SK-N-SH (cell line): Measurements from ENCODE around the gene LPO. TPM values are rescaled to one million over a fixed set of nuclear protein-coding genes. Genes with fewer than 3 reads are reported as not detected.

Source experiments
- CTCF ChIA-PET: fragments of 300-600, 350-600 bp; formaldehyde crosslinking; extraction: SDS; loops from one replicate; lab custom pipeline; 2021; lab: Yijun Ruan, JAX
- POLR2A ChIA-PET: fragments of 350-600 bp; sonication (Branson Sonifier 250); formaldehyde crosslinking; extraction: SDS; loops from one replicate; lab custom pipeline; 2020; ENCODE audit warnings: antibody characterized with exemption, inconsistent platforms; lab: Yijun Ruan, JAX
- DNase-seq: peaks from one replicate; pipeline ENCODE4 v3.0.0; 2012
- H2AFZ ChIP-seq: fragments of 200-600 bp; sonication (generic); 2 replicates; pipeline ENCODE4 v1.8.1; 2016; ENCODE audit warnings: antibody characterized with exemption, mild to moderate bottlenecking, low read depth
- H3F3A ChIP-seq: fragments of 200-600 bp; sonication (generic); replicated peaks from 2 replicates; pipeline ENCODE3; 2016; ENCODE audit warnings: antibody characterized with exemption, mild to moderate bottlenecking; ENCODE audit not compliant: insufficient read depth
- H3K27ac ChIP-seq, 2 experiments: fragments of 200-500 bp in 1 of 2; fragments of 200-600 bp in 1 of 2; sonication (Bioruptor generic) in 1 of 2; sonication (generic), shearing (Covaris generic) in 1 of 2; 2 replicates each; pipeline versions ENCODE4 v1.5.1 to v1.6.1; 2014 to 2016; ENCODE audit warnings: low read depth in 2 of 2, inconsistent platforms in 1 of 2, low read length in 1 of 2, mild to moderate bottlenecking in 1 of 2, mixed read lengths in 1 of 2
- H3K27me3 ChIP-seq: fragments of 200-600 bp; sonication (generic), shearing (Covaris generic); 2 replicates; pipeline ENCODE4 v1.6.1; 2016; ENCODE audit warnings: mixed run types; ENCODE audit not compliant: insufficient read depth
- H3K36me3 ChIP-seq, 2 experiments: fragments of 200-500 bp in 1 of 2; fragments of 200-600 bp in 1 of 2; sonication (Bioruptor generic) in 1 of 2; sonication (generic) in 1 of 2; replicated peaks in 1 of 2; 2 replicates each; pipeline versions ENCODE3 to v1.5.1; 2014 to 2016; ENCODE audit warnings: low read length in 1 of 2, mild to moderate bottlenecking in 1 of 2; ENCODE audit not compliant: insufficient read depth in 2 of 2, control insufficient read depth in 1 of 2
- H3K4me1 ChIP-seq, 2 experiments: fragments of 200-500 bp in 1 of 2; fragments of 200-600 bp in 1 of 2; sonication (Bioruptor generic) in 1 of 2; sonication (generic), shearing (Covaris generic) in 1 of 2; 2 replicates each; pipeline versions ENCODE4 v1.5.1 to v1.6.1; 2014 to 2016; ENCODE audit warnings: low read depth in 1 of 2, low read length in 1 of 2, mixed run types in 1 of 2; ENCODE audit not compliant: insufficient read depth in 2 of 2, control insufficient read depth in 1 of 2
- H3K4me2 ChIP-seq: fragments of 200-600 bp; sonication (generic), shearing (Covaris generic); 2 replicates; pipeline ENCODE4 v1.6.1; 2017; ENCODE audit warnings: mixed run types
- H3K4me3 ChIP-seq, 2 experiments: fragments of 200-500 bp in 1 of 2; fragments of 200-600 bp in 1 of 2; sonication (Bioruptor generic) in 1 of 2; sonication (generic), shearing (Covaris generic) in 1 of 2; 2 replicates each; pipeline versions ENCODE4 v1.5.1 to v1.8.1; 2014 to 2016; ENCODE audit warnings: low read depth in 2 of 2, inconsistent platforms in 1 of 2, low read length in 1 of 2, mild to moderate bottlenecking in 1 of 2, mixed read lengths in 1 of 2, moderate library complexity in 1 of 2
- H3K79me2 ChIP-seq: fragments of 200-600 bp; sonication (generic); 2 replicates; pipeline ENCODE4 v1.8.1; 2017; ENCODE audit warnings: mild to moderate bottlenecking; ENCODE audit not compliant: insufficient read depth
- H3K9ac ChIP-seq: fragments of 200-600 bp; sonication (generic); 2 replicates; pipeline ENCODE4 v1.6.1; 2017; ENCODE audit warnings: mixed run types
- H3K9me2 ChIP-seq: fragments of 200-600 bp; sonication (generic); 2 replicates; pipeline ENCODE4 v1.6.1; 2017; ENCODE audit warnings: mixed run types
- H3K9me3 ChIP-seq: fragments of 200-600 bp; sonication (generic); 2 replicates; pipeline ENCODE4 v1.6.1; 2017; ENCODE audit warnings: mixed run types, mild to moderate bottlenecking, moderate library complexity
- H4K20me1 ChIP-seq: fragments of 200-600 bp; sonication (generic); 2 replicates; pipeline ENCODE4 v1.6.1; 2017; ENCODE audit warnings: mild to moderate bottlenecking, mixed run types; ENCODE audit not compliant: insufficient read depth
- CHD2 ChIP-seq: fragments of 150-350 bp; IDR thresholded peaks from 2 replicates; pipeline ENCODE4 v1.6.1; 2018; ENCODE audit warnings: low read length; ENCODE audit not compliant: partially characterized antibody
- CTCF ChIP-seq: fragments of 200-600 bp; sonication (generic); IDR thresholded peaks from 2 replicates; pipeline ENCODE4 v1.6.1; 2017; ENCODE audit warnings: antibody characterized with exemption, mild to moderate bottlenecking, moderate library complexity
- EP300 ChIP-seq, 2 experiments: IDR thresholded peaks; 2 replicates each; pipeline versions ENCODE4 v1.4.0 to v1.6.1; 2012; ENCODE audit warnings: borderline replicate concordance in 1 of 2, low read depth in 1 of 2, low read length in 1 of 2
- GATA2 ChIP-seq: sonication (generic); formaldehyde crosslinking; IDR thresholded peaks from 2 replicates; pipeline ENCODE4 v1.5.0; 2020; ENCODE audit warnings: mild to moderate bottlenecking, missing genetic modification reagents
- MAX ChIP-seq: IDR thresholded peaks from 2 replicates; pipeline ENCODE4 v1.4.0; 2012; ENCODE audit warnings: low read depth
- MXI1 ChIP-seq: IDR thresholded peaks from 2 replicates; pipeline ENCODE4 v1.6.1; 2012; ENCODE audit warnings: mild to moderate bottlenecking, low read depth, low read length, improper control_type of control experiment
- NFIC ChIP-seq: IDR thresholded peaks from 2 replicates; pipeline ENCODE4 v1.4.0; 2012; ENCODE audit warnings: borderline replicate concordance
- RCOR1 ChIP-seq: fragments of 150-350 bp; IDR thresholded peaks from 2 replicates; pipeline ENCODE4 v1.6.1; 2017; ENCODE audit warnings: antibody characterized with exemption, low read length
- TAF1 ChIP-seq: IDR thresholded peaks from 2 replicates; pipeline ENCODE4 v1.6.1; 2012; ENCODE audit warnings: low read depth, mild to moderate bottlenecking, low read length, moderate library complexity, borderline replicate concordance
- USF2 ChIP-seq: fragments of 150-350 bp; IDR thresholded peaks from 2 replicates; pipeline ENCODE4 v1.6.1; 2017; ENCODE audit warnings: antibody characterized with exemption, low read length, low read depth, borderline replicate concordance
- YY1 ChIP-seq: IDR thresholded peaks from 2 replicates; pipeline ENCODE4 v1.4.0; 2012; ENCODE audit warnings: low read depth, mild to moderate bottlenecking
- WGBS: methylation state at CpG from one replicate; pipeline ENCODE4 v1.1.6; 2017; ENCODE audit warnings: low lambda C conversion rate; 5-methylcytosine and 5-hydroxymethylcytosine counted together
- polyA plus RNA-seq, 3 experiments: library from polyadenylated mRNA; depleted of rRNA; stranded (reverse); fragments of >200 nt; gene quantifications; 2 replicates each; pipeline ENCODE4 v1.2.3, GENCODE V29; 2012
- TF ChIP-seq, protein P1 (sequence below): IDR thresholded peaks from 2 replicates; pipeline ENCODE4 v1.4.0; 2012; ENCODE audit warnings: low read depth, borderline replicate concordance

Gene LPO
- polyA plus RNA-seq, 1 of the 3 experiments (the other 2 are of a cell fraction) = not detected

- POLR2A ChIA-PET = no interaction called here
Measured at GRCh38 chr17:58301504-58302150, 63.2 kb downstream of the LPO start.

More at GRCh38 chr17:58301504-58302150, 63.2 kb downstream of the LPO start:
- no peaks in the 10 kb centered on the region for H3K9me3 ChIP-seq
- 63% methylated on average over 16 of the region's 16 CpGs for WGBS
- H2AFZ ChIP-seq = no peak overlapping the region
- peaks cover 0 to 3% of the 10 kb centered on the region in 2 experiments; a peak in 1 of 4 replicates for H3K4me1 ChIP-seq
- no peaks in the 10 kb centered on the region for H3K79me2 ChIP-seq
- no peaks in the 10 kb centered on the region for H3K9me2 ChIP-seq
- H3K9ac ChIP-seq = no peak overlapping the region
- peaks cover 14% of the 10 kb centered on the region; the same call in 1 of the 2 replicates for H3K27me3 ChIP-seq
- no peaks in the 10 kb centered on the region for H3F3A ChIP-seq
- H3K36me3 ChIP-seq = peaks cover 0 to 2% of the 10 kb centered on the region in 2 experiments
- H3K4me3 ChIP-seq = no peak overlapping the region
- H3K4me2 ChIP-seq = no peak overlapping the region
- no peak overlapping the region for H3K27ac ChIP-seq
- DNase-seq = no peak
- TF ChIP-seq, protein P1, sequence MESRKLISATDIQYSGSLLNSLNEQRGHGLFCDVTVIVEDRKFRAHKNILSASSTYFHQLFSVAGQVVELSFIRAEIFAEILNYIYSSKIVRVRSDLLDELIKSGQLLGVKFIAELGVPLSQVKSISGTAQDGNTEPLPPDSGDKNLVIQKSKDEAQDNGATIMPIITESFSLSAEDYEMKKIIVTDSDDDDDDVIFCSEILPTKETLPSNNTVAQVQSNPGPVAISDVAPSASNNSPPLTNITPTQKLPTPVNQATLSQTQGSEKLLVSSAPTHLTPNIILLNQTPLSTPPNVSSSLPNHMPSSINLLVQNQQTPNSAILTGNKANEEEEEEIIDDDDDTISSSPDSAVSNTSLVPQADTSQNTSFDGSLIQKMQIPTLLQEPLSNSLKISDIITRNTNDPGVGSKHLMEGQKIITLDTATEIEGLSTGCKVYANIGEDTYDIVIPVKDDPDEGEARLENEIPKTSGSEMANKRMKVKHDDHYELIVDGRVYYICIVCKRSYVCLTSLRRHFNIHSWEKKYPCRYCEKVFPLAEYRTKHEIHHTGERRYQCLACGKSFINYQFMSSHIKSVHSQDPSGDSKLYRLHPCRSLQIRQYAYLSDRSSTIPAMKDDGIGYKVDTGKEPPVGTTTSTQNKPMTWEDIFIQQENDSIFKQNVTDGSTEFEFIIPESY = no peak
- no peak for TF ChIP-seq TAF1
- TF ChIP-seq CTCF = no peak
- TF ChIP-seq NFIC = no peak
- no peak for TF ChIP-seq EP300 (IDR thresholded peaks at IDR 0.05; ENCODE audit: borderline replicate concordance in 1 of 2, low read depth in 1 of 2, low read length in 1 of 2)
- no peak for TF ChIP-seq MAX
- TF ChIP-seq USF2 = no peak
- no peak for TF ChIP-seq GATA2 (CRISPR knock-in tag)
- no peak for TF ChIP-seq RCOR1
- no peak for TF ChIP-seq YY1
- TF ChIP-seq CHD2 = no peak
- TF ChIP-seq MXI1 = no peak
- no peaks in the 10 kb centered on the region for H4K20me1 ChIP-seq
- CTCF ChIA-PET = interaction anchor here (0.7 to 3.8 kb wide), 6 partner anchors 9 to 146 kb away, joined by 3 to 25 read pairs (median 6); partner anchors contain the start of gene RNF43
